H7 (cell line): Measurements from ENCODE around the gene CCNL1. TPM values are rescaled to one million over a fixed set of nuclear protein-coding genes. Genes with fewer than 3 reads are reported as not detected.

Source experiments
- DNase-seq: peaks from one replicate; pipeline ENCODE4 v3.0.0; 2012
- H3K27me3 ChIP-seq: 2 replicates; pipeline ENCODE4 v1.6.0; 2011; ENCODE audit warnings: mild to moderate bottlenecking, low read length; ENCODE audit not compliant: control insufficient read depth, insufficient read depth
- H3K36me3 ChIP-seq: replicated peaks from 2 replicates; pipeline ENCODE4 v1.5.1; 2011; ENCODE audit warnings: low read length; ENCODE audit not compliant: control insufficient read depth, insufficient read depth
- H3K4me3 ChIP-seq: 2 replicates; pipeline ENCODE4 v1.5.1; 2011; ENCODE audit warnings: low read depth, mild to moderate bottlenecking, control low read depth, low read length, moderate library complexity; ENCODE audit not compliant: insufficient read depth
- total RNA-seq: library from RNA; depleted of rRNA; stranded (reverse); fragments of >200 nt; shearing (Covaris generic); gene quantifications from 2 replicates; pipeline ENCODE4 v1.2.3, GENCODE V29; 2014

Gene CCNL1
- total RNA-seq, 1 experiment from 2014 or later = 41.1 TPM

GRCh38 chr3:157159037-157159761 lies 748 bp downstream of the CCNL1 start:
- Histone ChIP-seq H3K27me3 (no peaks in the 10 kb centered on the region), H3K36me3 (peaks cover 30% of the 10 kb centered on the region), H3K4me3 (peak overlapping the region; percentile 98)
- peak; percentile 68 for DNase-seq

- DNase-seq = no peak
- H3K4me3 ChIP-seq = no peak overlapping the region
- H3K27me3 ChIP-seq = no peaks in the 10 kb centered on the region
- H3K36me3 ChIP-seq = peaks cover 37% of the 10 kb centered on the region
Observed at GRCh38 chr3:157157836-157158235, 2.1 kb downstream of the CCNL1 start.

GRCh38 chr3:157156837-157157635 lies 2.9 kb downstream of the CCNL1 start:
- no peak for DNase-seq
- Histone ChIP-seq H3K36me3 (peaks cover 43% of the 10 kb centered on the region), H3K4me3 (no peak overlapping the region), H3K27me3 (no peaks in the 10 kb centered on the region)

GRCh38 chr3:157155591-157155990 lies 4.4 kb downstream of the CCNL1 start:
- Histone ChIP-seq H3K36me3 (peaks cover 54% of the 10 kb centered on the region), H3K27me3 (no peaks in the 10 kb centered on the region), H3K4me3 (no peak overlapping the region)
- DNase-seq = no peak

GRCh38 chr3:157154563-157155330 lies 5.2 kb downstream of the CCNL1 start:
- no peak for DNase-seq
- Histone ChIP-seq H3K36me3 (peaks cover 61% of the 10 kb centered on the region), H3K27me3 (no peaks in the 10 kb centered on the region), H3K4me3 (no peak overlapping the region)

GRCh38 chr3:157152930-157153329 lies 7.0 kb downstream of the CCNL1 start:
- H3K4me3 ChIP-seq = no peak overlapping the region
- H3K36me3 ChIP-seq = peaks cover 73% of the 10 kb centered on the region
- no peak for DNase-seq
- H3K27me3 ChIP-seq = no peaks in the 10 kb centered on the region

GRCh38 chr3:157152438-157152837 lies 7.5 kb downstream of the CCNL1 start:
- H3K4me3 ChIP-seq = no peak overlapping the region
- H3K36me3 ChIP-seq = peaks cover 71% of the 10 kb centered on the region
- H3K27me3 ChIP-seq = no peaks in the 10 kb centered on the region
- no peak for DNase-seq

GRCh38 chr3:157151627-157152026 lies 8.3 kb downstream of the CCNL1 start:
- no peak overlapping the region for H3K4me3 ChIP-seq
- no peak for DNase-seq
- no peaks in the 10 kb centered on the region for H3K27me3 ChIP-seq
- H3K36me3 ChIP-seq = peaks cover 66% of the 10 kb centered on the region

- Histone ChIP-seq H3K4me3 (no peak overlapping the region), H3K36me3 (peaks cover 61% of the 10 kb centered on the region), H3K27me3 (no peaks in the 10 kb centered on the region)
- DNase-seq = no peak
Observed at GRCh38 chr3:157151151-157151550, 8.8 kb downstream of the CCNL1 start.

GRCh38 chr3:157149136-157149696 lies 10.7 kb downstream of the CCNL1 start:
- Histone ChIP-seq H3K36me3 (peaks cover 53% of the 10 kb centered on the region), H3K27me3 (no peaks in the 10 kb centered on the region), H3K4me3 (no peak overlapping the region)
- no peak for DNase-seq

GRCh38 chr3:157148196-157148889 lies 11.6 kb downstream of the CCNL1 start:
- no peak for DNase-seq
- no peaks in the 10 kb centered on the region for H3K27me3 ChIP-seq
- H3K36me3 ChIP-seq = peaks cover 48% of the 10 kb centered on the region
- H3K4me3 ChIP-seq = no peak overlapping the region

- no peak for DNase-seq
- Histone ChIP-seq H3K36me3 (peaks cover 42% of the 10 kb centered on the region), H3K27me3 (no peaks in the 10 kb centered on the region), H3K4me3 (no peak overlapping the region)
Observed at GRCh38 chr3:157147099-157147803, 12.7 kb downstream of the CCNL1 start.

- Histone ChIP-seq H3K27me3 (no peaks in the 10 kb centered on the region), H3K36me3 (peaks cover 30% of the 10 kb centered on the region)
Observed at GRCh38 chr3:157145606-157146322, 14.2 kb downstream of the CCNL1 start.

More at GRCh38 chr3:157145606-157146322, 14.2 kb downstream of the CCNL1 start:
- no peak for DNase-seq
- no peak overlapping the region for H3K4me3 ChIP-seq
